HG03460 (cell line): ENCODE data around the gene SPINK13.
"Not testable (repeated sequence)": the region's sequence is repeated elsewhere in the genome, so short reads cannot be mapped to it uniquely, and the experiment has no call there.

Source experiments
- ATAC-seq: cut with Tn5 transposase; IDR thresholded peaks from one replicate; pipeline ENCODE4 v1.9.1; 2021; ENCODE audit not compliant: unreplicated experiment

Gene SPINK13

GRCh38 chr5:148311484-148311883 is 42.9 kb downstream of the SPINK13 start:
- ATAC-seq: no peak

DNA sequence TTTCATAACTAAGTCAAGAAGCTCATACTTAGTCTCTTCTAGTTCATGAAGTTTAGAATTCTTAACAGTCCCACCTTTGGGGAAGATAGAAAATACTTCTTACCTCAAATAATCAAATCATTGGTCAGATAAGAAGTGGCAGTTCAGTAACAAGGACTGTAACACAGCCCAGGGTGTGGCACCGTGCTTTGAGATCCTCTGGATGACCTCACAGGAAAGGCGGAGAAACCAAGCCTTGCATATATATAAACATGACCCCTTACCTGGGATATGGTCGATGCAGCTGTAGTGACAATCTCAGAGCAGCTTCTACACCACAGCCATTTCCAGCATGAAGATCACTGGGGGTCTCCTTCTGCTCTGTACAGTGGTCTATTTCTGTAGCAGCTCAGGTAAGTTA is 43.6 kb downstream of the SPINK13 start, which contains the start of gene SPINK7:
Gene SPINK7, plus strand, starts transcription at position 271 of the 400 bp plus-strand sequence. Its CDS starts 61 bp downstream, at position 332.
- ATAC-seq: no peak

- ATAC-seq: no peak
Observed at GRCh38 chr5:148314187-148314586, 45.6 kb downstream of the SPINK13 start.

- no peak for ATAC-seq
Observed at GRCh38 chr5:148314731-148315130, 46.1 kb downstream of the SPINK13 start.

DNA sequence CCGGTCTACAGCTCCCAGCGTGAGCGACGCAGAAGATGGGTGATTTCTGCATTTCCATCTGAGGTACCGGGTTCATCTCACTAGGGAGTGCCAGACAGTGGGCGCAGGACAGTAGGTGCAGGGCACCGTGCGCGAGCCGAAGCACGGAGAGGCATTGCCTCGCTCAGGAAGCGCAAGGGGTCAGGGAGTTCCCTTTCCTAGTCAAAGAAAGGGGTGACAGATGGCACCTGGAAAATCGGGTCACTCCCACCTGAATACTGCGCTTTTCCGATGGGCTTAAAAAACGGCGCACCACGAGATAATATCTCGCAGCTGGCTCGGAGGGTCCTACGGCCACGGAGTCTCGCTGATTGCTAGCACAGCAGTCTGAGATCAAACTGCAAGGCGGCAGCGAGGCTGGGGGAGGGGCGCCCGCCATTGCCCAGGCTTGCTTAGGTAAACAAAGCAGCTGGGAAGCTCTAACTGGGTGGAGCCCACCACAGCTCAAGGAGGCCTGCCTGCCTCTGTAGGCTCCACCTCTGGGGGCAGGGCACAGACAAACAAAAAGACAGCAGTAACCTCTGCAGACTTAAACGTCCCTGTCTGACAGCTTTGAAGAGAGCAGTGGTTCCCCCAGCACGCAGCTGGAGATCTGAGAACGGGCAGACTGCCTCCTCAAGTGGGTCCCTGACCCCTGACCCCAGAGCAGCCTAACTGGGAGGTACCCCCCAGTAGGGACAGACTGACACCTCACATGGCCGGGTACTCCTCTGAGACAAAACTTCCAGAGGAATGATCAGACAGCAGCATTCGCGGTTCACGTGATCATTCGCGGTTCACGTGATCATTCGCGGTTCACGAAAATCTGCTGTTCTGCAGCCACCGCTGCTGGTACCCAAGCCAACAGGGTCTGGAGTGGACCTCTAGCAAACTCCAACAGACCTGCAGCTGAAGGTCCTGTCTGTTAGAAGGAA is 51.7 kb downstream of the SPINK13 start:
- ATAC-seq: not testable (repeated sequence)

DNA sequence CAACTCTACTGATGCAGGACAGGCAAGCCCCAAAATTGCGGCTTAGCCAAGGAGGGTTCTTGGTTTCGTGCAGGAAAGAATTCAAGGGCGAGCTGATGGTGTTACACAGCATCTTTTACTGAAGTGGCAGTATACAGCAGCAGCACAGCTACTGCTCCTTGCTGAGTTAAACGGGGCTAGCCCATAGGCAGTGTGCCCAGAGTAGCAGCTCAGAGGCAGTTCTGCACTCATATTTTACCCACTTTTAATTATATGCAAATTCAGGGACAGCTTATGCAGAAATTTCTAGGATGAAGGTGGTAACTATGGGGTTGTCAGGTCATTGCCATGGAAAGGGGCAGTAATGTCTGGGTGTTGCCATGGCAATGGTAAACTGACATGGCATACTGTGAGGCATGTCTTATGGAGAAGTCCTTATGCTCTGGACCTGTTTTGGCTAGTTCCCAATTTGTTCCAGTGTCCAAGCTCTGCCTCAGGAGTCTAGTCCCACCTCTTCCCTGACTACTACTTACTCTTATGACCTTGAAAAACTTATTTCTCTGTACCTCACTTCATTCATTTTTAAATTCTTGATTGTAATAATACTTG is 64.8 kb downstream of the SPINK13 start:
- no peak for ATAC-seq

DNA sequence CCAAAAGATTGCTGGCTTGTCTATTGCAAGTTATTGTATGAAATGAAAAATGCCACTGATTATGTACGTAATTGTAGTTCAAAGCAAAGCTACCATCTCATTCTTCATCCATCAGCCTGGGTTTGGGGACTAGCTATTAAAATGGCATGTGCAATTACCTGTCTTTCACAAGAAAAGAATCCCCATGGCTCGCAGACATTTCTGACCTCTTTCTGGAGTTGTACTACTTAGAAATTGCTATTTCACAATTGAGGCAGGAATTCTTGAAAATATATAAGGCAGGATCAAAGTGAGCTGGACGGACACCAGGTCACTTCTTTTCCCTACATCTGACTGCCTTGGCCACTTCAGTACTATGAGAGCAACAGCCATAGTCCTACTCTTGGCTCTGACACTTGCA is 66.7 kb downstream of the SPINK13 start, which contains the start of gene SPINK9:
Gene SPINK9, plus strand, starts transcription at position 301 of the 400 bp plus-strand sequence. Its CDS starts 55 bp downstream, at position 356.
- ATAC-seq: no peak
